Kidney glomerular epithelial cell (primary cell): Measurements from ENCODE around the gene PIK3CD.
"Not testable (repeated sequence)": the region's sequence is repeated elsewhere in the genome, so short reads cannot be mapped to it uniquely, and the experiment has no call there.

Source experiments
- DNase-seq: peaks from one replicate; lab custom pipeline; 2025; lab: John Stamatoyannopoulos, UW

The PIK3CD gene

DNA sequence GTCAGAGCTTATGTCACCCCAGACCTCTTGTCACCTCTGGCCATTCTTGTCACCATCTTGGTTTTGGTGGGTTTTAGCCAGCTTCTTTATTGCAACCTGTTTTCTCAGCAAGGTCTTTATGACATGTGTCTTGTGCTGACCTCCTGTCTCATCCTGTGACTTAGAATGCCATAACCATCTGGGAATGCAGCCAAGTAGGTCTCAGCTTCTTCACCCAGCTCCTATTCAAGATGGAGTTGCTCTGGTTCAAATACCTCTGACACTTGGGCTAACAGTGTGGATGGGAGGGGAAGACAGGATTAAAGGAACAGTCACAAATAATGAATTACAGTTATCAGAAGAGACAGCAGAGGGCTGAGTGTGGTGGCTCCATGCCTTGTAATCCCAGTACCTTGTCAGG lies 30.5 kb upstream of the PIK3CD start:
- DNase-seq: no peak

- DNase-seq: no peak
Measured at GRCh38 chr1:9624081-9624480, 27.4 kb upstream of the PIK3CD start.

GRCh38 chr1:9625030-9625429 lies 26.5 kb upstream of the PIK3CD start:
- DNase-seq: not testable (repeated sequence)

GRCh38 chr1:9626201-9626608 lies 25.3 kb upstream of the PIK3CD start:
- no peak for DNase-seq

GRCh38 chr1:9628541-9629444 lies 22.7 kb upstream of the PIK3CD start:
- DNase-seq: no peak

GRCh38 chr1:9629445-9630201 lies 21.9 kb upstream of the PIK3CD start:
- no peak for DNase-seq

GRCh38 chr1:9630331-9631111 lies 21.0 kb upstream of the PIK3CD start:
- no peak for DNase-seq

- DNase-seq: no peak
Measured at GRCh38 chr1:9631613-9632012, 19.9 kb upstream of the PIK3CD start.

DNA sequence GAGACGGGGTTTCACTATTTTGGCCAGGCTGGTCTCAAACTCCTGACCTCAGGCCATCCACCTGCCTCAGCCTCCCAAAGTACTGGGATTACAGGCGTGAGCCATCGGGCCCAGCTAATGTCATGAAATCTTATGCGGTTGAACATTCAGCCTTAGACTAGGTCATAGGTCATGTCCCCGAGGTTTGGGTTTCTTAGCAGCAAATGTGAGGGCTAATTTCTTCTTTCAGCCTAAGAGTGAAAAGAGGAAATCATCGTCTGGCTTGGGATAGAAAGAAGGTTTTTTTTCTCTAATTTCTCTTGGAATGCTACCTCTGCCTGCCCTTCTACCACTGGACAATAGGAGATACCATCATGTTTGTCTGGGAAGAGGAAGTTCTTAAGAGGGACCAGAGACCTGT lies 18.0 kb upstream of the PIK3CD start:
- DNase-seq: no peak

DNA sequence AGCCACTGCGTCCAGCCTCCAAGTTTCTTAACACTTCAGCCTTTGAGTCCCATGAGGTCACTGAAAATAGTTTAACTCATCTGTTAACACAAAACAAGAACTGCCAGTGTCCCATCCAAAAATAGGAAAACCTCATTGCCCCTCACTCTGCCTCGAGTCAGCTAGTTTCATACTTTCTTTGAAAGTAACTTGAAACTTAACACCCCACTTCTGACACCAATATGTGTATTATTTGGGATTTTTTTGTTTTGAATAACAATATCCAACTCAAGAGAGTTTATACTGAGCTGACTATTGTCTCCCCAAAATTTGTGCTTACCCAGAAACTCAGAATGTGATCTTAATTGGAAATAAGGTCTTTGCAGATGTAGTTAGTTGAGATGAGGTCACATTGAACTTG lies 16.9 kb upstream of the PIK3CD start:
- DNase-seq: no peak

DNA sequence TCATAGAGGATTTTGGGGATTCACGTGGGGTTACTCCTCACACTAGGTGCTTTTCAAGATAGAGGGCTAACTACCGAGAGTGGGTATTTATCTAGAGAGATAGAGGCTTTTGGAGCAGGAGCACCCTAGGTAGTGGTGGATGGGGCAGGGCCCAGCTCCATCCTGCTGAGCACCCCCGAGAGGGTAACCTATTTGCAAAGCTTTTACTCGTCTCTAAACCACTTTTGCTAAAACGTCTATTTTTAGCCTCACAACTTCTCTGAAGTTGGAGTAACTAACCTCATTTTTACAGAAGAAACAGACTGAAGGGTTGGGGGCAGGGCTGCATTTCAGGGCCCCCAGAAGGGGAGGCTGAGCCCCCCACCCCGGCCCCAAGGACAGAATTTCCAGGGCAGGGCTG lies 12.3 kb upstream of the PIK3CD start:
- DNase-seq: no peak

GRCh38 chr1:9643351-9644256 lies 7.9 kb upstream of the PIK3CD start:
- DNase-seq: no peak

- DNase-seq: no peak
Measured at GRCh38 chr1:9646037-9646436, 5.5 kb upstream of the PIK3CD start.

- no peak for DNase-seq
Measured at GRCh38 chr1:9648171-9648570, 3.4 kb upstream of the PIK3CD start.

DNA sequence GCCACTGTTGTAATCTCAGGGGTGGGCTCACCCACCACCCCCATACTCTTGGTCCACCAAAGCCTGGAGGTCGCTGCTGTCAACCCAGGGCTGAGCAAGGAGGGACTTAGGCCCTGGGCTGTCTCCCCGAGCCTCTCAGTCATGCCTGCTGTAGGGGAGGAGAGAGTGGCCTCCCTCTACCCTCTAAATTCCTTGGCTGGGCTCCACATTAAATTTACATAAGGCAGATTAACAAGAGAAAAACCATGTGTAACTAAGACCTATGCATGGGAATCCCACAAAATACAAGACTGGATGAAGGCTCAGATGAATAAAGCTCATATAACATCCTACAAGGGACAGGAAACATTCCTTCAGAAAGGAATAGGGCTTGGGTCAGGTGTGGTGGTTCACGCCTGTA lies 1.8 kb upstream of the PIK3CD start:
- no peak for DNase-seq

DNA sequence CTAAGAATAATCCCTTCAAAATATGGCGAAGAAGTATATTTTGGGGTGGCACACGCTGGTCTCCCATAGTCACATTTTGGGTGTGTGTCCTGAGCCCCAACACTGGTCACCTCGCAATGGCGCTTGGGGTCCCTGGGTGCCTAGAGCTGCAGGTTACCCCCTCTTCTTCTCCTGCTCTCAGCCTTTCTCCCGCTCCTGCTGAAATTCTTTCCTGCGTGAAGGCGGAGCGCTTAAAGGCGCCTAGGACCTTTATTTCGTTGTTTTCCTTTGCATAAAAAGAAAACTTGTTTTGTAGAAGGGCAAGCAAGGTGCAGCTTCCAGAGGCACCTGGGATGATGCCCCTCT lies 339 bp upstream of the PIK3CD start:
- DNase-seq: no peak

DNA sequence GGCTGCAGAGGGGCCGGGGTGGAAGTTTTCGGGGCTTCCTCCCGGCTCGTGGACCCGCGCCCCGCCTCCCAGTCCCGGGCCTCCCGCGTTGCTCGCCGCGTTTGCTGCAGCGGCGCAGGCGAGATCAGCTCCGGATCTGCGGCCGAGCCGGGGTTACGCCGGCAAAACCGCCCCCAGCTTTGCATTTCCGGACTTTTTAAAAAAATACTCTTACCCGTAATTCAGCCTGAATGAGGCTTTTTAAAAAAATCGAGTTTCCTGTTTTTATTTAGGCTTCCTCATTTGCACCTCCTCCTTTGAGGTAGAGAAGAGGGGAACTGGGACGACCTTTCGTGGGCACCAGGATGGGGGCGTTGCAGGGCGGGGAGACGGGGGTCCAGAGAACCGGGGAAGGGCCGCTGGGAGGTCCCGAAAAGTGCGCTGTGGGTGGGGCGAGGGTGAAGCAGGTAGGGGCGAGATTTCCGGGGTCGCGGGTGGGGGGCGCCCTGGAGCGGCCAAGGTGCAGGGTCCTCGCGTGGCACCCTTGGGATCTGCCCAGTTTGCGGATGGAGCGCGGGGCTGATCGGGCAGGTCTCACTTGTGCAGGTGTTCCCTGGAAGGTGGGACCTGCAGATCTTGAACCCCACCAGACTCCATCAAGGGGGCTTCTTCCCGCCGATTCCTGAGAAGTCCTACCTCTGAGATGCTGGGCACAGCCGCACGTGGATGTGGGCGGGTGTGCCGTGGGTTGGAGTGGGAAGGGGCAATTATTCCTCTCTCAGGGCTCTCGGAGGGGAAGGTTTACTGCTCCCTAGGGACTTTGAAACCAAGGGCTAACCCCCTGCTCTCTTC lies 1.1 kb downstream of the PIK3CD start:
- DNase-seq: no peak

DNA sequence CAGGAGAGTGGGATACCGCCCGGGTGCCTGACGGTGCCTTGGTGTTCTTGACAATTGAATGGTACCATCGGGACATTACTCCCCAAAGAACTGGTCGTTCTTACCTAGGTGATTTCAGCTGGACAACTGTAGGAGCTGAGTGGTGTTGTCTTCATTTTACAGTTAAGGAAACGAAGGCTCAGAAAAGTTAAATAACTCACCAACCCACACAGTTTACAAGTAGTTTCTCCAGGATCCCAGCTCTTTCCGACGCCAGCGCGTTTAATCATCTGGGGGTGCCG lies 1.6 kb downstream of the PIK3CD start:
- DNase-seq: no peak

GRCh38 chr1:9653491-9654050 lies 2.0 kb downstream of the PIK3CD start:
- no peak for DNase-seq

GRCh38 chr1:9654051-9654833 lies 2.7 kb downstream of the PIK3CD start:
- no peak for DNase-seq
